GM21447 (cell line): ENCODE measurements around the gene CASQ2.
"Not testable (repeated sequence)": the region's sequence is repeated elsewhere in the genome, so short reads cannot be mapped to it uniquely, and the experiment has no call there.

Source experiments
- ATAC-seq: cut with Tn5 transposase; IDR thresholded peaks from one replicate; pipeline ENCODE4 v1.9.1; 2021; ENCODE audit not compliant: unreplicated experiment

CASQ2 gene

GRCh38 chr1:115781343-115781742 is 12.8 kb upstream of the CASQ2 start:
- no peak for ATAC-seq

- not testable (repeated sequence) for ATAC-seq
Observed at GRCh38 chr1:115780655-115781054, 12.1 kb upstream of the CASQ2 start.

GRCh38 chr1:115779075-115779474 is 10.6 kb upstream of the CASQ2 start:
- not testable (repeated sequence) for ATAC-seq

GRCh38 chr1:115771847-115772457 is 3.4 kb upstream of the CASQ2 start:
- ATAC-seq: peak; percentile 76

- ATAC-seq: no peak
Observed at GRCh38 chr1:115771094-115771846, 2.8 kb upstream of the CASQ2 start.

- ATAC-seq: no peak
Observed at GRCh38 chr1:115767403-115767802, 1.1 kb downstream of the CASQ2 start.

- ATAC-seq: no peak
Observed at GRCh38 chr1:115765091-115765490, 3.4 kb downstream of the CASQ2 start.

GRCh38 chr1:115764541-115764940 is 4.0 kb downstream of the CASQ2 start:
- ATAC-seq: no peak

GRCh38 chr1:115762779-115763178 is 5.7 kb downstream of the CASQ2 start:
- ATAC-seq: no peak

- ATAC-seq: no peak
Observed at GRCh38 chr1:115761601-115762302, 6.8 kb downstream of the CASQ2 start.

- no peak for ATAC-seq
Observed at GRCh38 chr1:115757856-115758255, 10.7 kb downstream of the CASQ2 start.

GRCh38 chr1:115757326-115757725 is 11.2 kb downstream of the CASQ2 start:
- no peak for ATAC-seq

- ATAC-seq: no peak
Observed at GRCh38 chr1:115755456-115756370, 12.8 kb downstream of the CASQ2 start.

- ATAC-seq: no peak
Observed at GRCh38 chr1:115753830-115754229, 14.7 kb downstream of the CASQ2 start.

- no peak for ATAC-seq
Observed at GRCh38 chr1:115753361-115753760, 15.2 kb downstream of the CASQ2 start.

- ATAC-seq: no peak
Observed at GRCh38 chr1:115748401-115749150, 19.9 kb downstream of the CASQ2 start.

- ATAC-seq: no peak
Observed at GRCh38 chr1:115746021-115746690, 22.4 kb downstream of the CASQ2 start.

- ATAC-seq: no peak
Observed at GRCh38 chr1:115744646-115745275, 23.8 kb downstream of the CASQ2 start.

- no peak for ATAC-seq
Observed at GRCh38 chr1:115740811-115741210, 27.7 kb downstream of the CASQ2 start.
